ENCODE results near the gene TNFSF9. TPM values are rescaled to one million over a fixed set of nuclear protein-coding genes. Genes with fewer than 3 reads are reported as not detected.
"Not testable (repeated sequence)": the region's sequence is repeated elsewhere in the genome, so short reads cannot be mapped to it uniquely, and the experiment has no call there.

TNFSF9 gene
- total RNA-seq, 4 donors from 2014 or later: 0.17 to 0.27 TPM; not detected in 2

DNA sequence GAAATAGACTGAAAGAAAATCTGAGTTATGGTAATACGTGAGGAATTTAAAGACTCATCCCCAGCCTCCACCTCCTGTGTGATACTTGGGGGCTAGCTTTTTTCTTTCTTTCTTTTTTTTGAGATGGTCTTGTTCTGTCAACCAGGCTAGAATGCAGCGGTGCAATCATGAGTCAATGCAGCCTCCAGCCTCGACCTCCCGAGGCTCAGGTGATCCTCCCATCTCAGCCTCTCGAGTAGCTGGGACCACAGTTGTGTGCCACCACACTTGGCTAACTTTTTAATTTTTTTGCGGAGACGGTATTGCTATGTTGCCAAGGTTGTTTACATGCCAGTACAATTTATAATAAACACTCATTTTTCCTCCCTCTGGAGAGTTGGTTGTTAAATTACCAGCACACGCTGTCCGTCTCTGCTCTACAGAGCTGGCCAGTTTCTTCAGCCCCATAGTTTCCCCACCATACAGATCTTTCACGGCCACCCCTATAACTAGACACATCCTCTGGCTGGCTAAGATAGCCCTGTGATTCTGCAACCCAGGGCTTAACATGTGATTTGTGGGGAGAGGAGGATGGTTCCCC, 4.8 kb downstream of the TNFSF9 start:
- no peak for ATAC-seq
- Histone ChIP-seq H3K27ac (no peak overlapping the region), H3K4me1 (peaks cover 0 to 19% (median 5%) of the 10 kb centered on the region in 3 donors), H3K4me3 (no peak overlapping the region), H3K36me3 (no peaks in the 10 kb centered on the region), H3K27me3 (peaks cover 50% of the 10 kb centered on the region), H3K9me3 (no peaks in the 10 kb centered on the region)
- 87% methylated on average over 9 to 10 of the region's 10 CpGs for WGBS, 2 donors (ENCODE audit: low coverage in 1 of 2)
- no peak for TF ChIP-seq EP300 (IDR thresholded peaks at IDR 0.05)
- no peak for TF ChIP-seq POLR2AphosphoS5 (IDR thresholded peaks at IDR 0.05)
- TF ChIP-seq, protein P1, sequence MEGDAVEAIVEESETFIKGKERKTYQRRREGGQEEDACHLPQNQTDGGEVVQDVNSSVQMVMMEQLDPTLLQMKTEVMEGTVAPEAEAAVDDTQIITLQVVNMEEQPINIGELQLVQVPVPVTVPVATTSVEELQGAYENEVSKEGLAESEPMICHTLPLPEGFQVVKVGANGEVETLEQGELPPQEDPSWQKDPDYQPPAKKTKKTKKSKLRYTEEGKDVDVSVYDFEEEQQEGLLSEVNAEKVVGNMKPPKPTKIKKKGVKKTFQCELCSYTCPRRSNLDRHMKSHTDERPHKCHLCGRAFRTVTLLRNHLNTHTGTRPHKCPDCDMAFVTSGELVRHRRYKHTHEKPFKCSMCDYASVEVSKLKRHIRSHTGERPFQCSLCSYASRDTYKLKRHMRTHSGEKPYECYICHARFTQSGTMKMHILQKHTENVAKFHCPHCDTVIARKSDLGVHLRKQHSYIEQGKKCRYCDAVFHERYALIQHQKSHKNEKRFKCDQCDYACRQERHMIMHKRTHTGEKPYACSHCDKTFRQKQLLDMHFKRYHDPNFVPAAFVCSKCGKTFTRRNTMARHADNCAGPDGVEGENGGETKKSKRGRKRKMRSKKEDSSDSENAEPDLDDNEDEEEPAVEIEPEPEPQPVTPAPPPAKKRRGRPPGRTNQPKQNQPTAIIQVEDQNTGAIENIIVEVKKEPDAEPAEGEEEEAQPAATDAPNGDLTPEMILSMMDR (IDR thresholded peaks at IDR 0.05): no peak
- no peak for TF ChIP-seq POLR2A (IDR thresholded peaks at IDR 0.05)

DNA sequence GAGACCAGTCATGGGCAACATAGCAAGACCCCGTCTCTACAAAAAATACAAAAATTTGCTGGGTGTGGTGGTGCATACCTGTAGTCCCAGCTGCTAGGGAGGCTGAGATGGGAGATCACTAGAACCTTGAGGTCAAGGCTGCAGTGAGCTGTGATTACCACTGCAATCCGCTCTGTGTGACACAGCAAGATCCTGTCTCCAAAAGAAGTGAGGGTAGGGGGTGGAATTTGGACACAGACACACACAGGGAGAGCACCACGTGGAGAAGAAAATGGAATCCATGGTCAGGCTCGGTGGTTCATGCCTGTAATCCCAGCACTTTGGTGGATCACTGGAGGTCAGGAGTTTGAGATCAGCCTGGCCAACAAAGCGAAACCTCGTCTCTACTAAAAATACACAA, 8.7 kb downstream of the TNFSF9 start:
- 62 to 77% methylated on average over 4 to 6 of the region's 6 CpGs for WGBS, 2 donors (ENCODE audit: low coverage in 1 of 2)
- no peak overlapping the region for H3K27ac ChIP-seq
- H3K36me3 ChIP-seq: no peaks in the 10 kb centered on the region
- no peaks in the 10 kb centered on the region for H3K9me3 ChIP-seq
- H3K4me3 ChIP-seq: no peak overlapping the region
- no peaks in the 10 kb centered on the region for H3K4me1 ChIP-seq
- peaks cover 30% of the 10 kb centered on the region for H3K27me3 ChIP-seq
- TF ChIP-seq, protein P1 (IDR thresholded peaks at IDR 0.05): no peak
- no peak for TF ChIP-seq EP300 (IDR thresholded peaks at IDR 0.05)
- ATAC-seq: no peak

DNA sequence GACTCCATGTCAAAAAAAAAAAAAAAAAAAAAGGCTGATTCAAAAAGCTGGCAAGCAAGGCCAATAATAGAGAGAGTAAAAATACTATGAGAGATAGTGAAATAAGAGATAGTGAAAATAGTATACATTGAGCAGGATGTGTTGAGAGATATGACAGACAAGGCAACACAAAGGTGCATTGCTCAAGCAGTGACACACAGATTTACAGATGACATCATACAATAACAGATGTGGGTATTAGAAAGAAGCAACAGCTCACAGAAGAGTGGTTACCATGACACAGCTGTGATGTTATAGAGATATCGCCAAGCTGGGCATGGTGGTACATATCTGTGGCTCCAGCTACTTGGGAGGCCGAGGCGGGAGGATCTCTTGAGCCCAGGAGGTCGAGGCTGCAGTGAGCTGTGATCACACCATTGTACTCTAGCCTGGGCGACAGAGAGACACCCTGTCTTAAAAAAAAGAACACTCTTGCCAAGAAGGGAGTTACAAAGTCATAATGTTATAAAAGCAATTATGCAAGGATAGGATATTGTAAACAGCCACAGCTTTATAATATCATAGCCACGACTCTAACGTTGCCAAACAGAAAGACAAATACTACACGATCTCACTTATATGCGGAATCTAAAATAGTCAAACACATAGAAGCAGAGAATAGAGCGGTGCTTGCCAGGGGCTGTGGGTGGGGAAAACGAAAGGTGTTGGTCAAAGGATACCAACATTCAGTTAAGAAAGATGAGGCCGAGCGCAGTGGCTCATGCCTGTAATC, 10.3 kb downstream of the TNFSF9 start:
- no peak for ATAC-seq
- no peaks in the 10 kb centered on the region for H3K9me3 ChIP-seq
- H3K4me1 ChIP-seq: no peaks in the 10 kb centered on the region
- peaks cover 38% of the 10 kb centered on the region for H3K27me3 ChIP-seq
- no peak for TF ChIP-seq POLR2A (IDR thresholded peaks at IDR 0.05)
- TF ChIP-seq POLR2AphosphoS5 (IDR thresholded peaks at IDR 0.05): no peak
- TF ChIP-seq EP300 (IDR thresholded peaks at IDR 0.05): no peak
- TF ChIP-seq, protein P1 (IDR thresholded peaks at IDR 0.05): no peak
- 46 to 67% methylated on average over 8 to 13 of the region's 13 CpGs for WGBS, 2 donors (ENCODE audit: low coverage in 1 of 2)
- no peaks in the 10 kb centered on the region for H3K36me3 ChIP-seq
- no peak overlapping the region for H3K27ac ChIP-seq
- no peak overlapping the region for H3K4me3 ChIP-seq

DNA sequence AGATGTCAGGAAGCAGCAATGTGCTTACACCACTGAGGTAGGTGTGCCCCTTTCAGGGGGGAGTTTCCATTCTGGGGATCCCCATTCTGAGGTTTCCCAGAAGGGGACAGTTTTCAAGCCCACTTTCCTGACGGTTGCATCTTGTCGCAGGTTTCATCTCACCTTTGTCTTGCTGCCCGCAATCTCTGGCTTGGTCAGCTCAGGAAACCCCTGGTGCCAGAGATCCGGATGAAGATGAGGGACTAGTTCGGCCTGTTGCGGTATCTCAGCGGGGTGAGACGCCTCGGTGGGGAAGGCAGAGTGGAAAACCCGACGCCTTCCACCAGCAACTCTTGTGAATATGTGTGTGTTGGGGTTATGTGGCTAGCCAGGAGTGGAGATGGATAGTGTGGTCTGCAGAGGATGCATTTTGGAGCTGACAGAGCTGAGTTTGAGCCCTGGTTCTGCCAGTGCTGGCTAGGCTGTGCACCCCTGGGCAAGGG, 13.1 kb downstream of the TNFSF9 start:
- TF ChIP-seq POLR2AphosphoS5 (IDR thresholded peaks at IDR 0.05): no peak
- no peak for TF ChIP-seq EP300 (IDR thresholded peaks at IDR 0.05)
- TF ChIP-seq POLR2A (IDR thresholded peaks at IDR 0.05): no peak
- TF ChIP-seq, protein P1 (IDR thresholded peaks at IDR 0.05): no peak
- Histone ChIP-seq H3K9me3 (no peaks in the 10 kb centered on the region), H3K27me3 (peaks cover 39% of the 10 kb centered on the region), H3K4me3 (no peak overlapping the region), H3K4me1 (no peaks in the 10 kb centered on the region), H3K27ac (no peak overlapping the region), H3K36me3 (no peaks in the 10 kb centered on the region)
- WGBS, 2 donors (ENCODE audit: low coverage in 1 of 2): 20% methylated on average over 1 of the region's 11 CpGs; no CpG with 5 or more reads in 1 of the 2 donors
- ATAC-seq: no peak

DNA sequence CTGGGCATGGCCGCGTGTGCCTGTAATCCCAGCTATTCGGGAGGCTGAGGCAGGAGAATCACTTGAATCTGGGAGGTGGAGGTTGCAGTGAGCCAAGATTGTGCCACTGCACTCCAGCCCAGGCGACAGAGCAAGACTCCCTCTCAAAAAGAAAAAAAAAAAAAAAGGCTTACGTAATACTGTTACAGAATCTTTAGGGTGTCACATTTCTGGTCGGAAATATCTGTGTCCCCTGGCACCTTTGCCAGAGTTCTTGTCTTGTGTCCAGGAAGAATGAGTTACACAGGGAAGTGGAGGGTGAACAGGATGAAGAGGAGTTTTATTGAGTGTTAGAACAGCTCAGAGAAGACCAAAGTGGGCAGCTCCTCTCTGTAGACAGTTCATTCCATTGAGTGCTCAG, 19.9 kb downstream of the TNFSF9 start:
- WGBS, 2 donors (ENCODE audit: low coverage in 1 of 2): 78 to 80% methylated on average over 1 to 4 of the region's 6 CpGs
- H3K27me3 ChIP-seq: peaks cover 22% of the 10 kb centered on the region
- not testable (repeated sequence) for H3K27ac ChIP-seq, ATAC-seq, H3K4me1 ChIP-seq, H3K36me3 ChIP-seq, H3K4me3 ChIP-seq, H3K9me3 ChIP-seq
